MM.1S (cell line): Measurements from ENCODE around the gene ABCC1.

Experiments
- DNase-seq: peaks from one replicate; pipeline ENCODE4 v3.0.0-alpha.2; 2015
- H2AFZ ChIP-seq: fragments of 300-600 bp; sonication (generic); 2 replicates; pipeline ENCODE4 v1.6.0; 2016; ENCODE audit warnings: antibody characterized with exemption, low read length
- H3F3A ChIP-seq: fragments of 300-600 bp; sonication (generic); 2 replicates; pipeline ENCODE4 v1.6.1; 2016; ENCODE audit warnings: mild to moderate bottlenecking, antibody characterized with exemption, low read length, moderate library complexity, mixed read lengths; ENCODE audit not compliant: insufficient read depth
- H3K27ac ChIP-seq: fragments of 300-600 bp; sonication (generic); 2 replicates; pipeline ENCODE4 v1.5.1; 2016; ENCODE audit warnings: mild to moderate bottlenecking, low read length
- H3K27me3 ChIP-seq: fragments of 300-600 bp; sonication (generic); replicated peaks from 2 replicates; pipeline ENCODE4 v1.6.0; 2016; ENCODE audit warnings: low read length; ENCODE audit not compliant: insufficient read depth
- H3K36me3 ChIP-seq: fragments of 300-600 bp; sonication (generic); replicated peaks from 2 replicates; pipeline ENCODE4 v1.6.1; 2016; ENCODE audit warnings: mild to moderate bottlenecking, low read length, mixed read lengths; ENCODE audit not compliant: insufficient read depth
- H3K4me1 ChIP-seq: fragments of 300-600 bp; sonication (generic); 2 replicates; pipeline ENCODE4 v1.6.1; 2016; ENCODE audit warnings: low read length, mixed read lengths
- H3K4me2 ChIP-seq: fragments of 300-600 bp; sonication (generic); 2 replicates; pipeline ENCODE4 v1.6.0; 2016; ENCODE audit warnings: low read depth, low read length
- H3K4me3 ChIP-seq: fragments of 300-600 bp; sonication (generic); 2 replicates; pipeline ENCODE4 v1.5.1; 2016; ENCODE audit warnings: low read length, mixed read lengths
- H3K79me2 ChIP-seq: fragments of 300-600 bp; sonication (generic); 2 replicates; pipeline ENCODE4 v1.6.1; 2016; ENCODE audit warnings: mixed run types, low read length, mixed read lengths
- H3K9ac ChIP-seq: fragments of 300-600 bp; sonication (generic); 2 replicates; pipeline ENCODE4 v1.6.1; 2016; ENCODE audit warnings: low read length, mixed read lengths
- H3K9me2 ChIP-seq: fragments of 300-600 bp; sonication (generic); replicated peaks from 2 replicates; pipeline ENCODE4 v1.6.1; 2016; ENCODE audit warnings: mild to moderate bottlenecking, low read length, mixed read lengths; ENCODE audit not compliant: insufficient read depth
- H3K9me3 ChIP-seq: fragments of 300-600 bp; sonication (generic); replicated peaks from 2 replicates; pipeline ENCODE4 v1.6.1; 2016; ENCODE audit warnings: mild to moderate bottlenecking, low read length, mixed read lengths; ENCODE audit not compliant: insufficient read depth
- H4K20me1 ChIP-seq: fragments of 300-600 bp; sonication (generic); 2 replicates; pipeline ENCODE4 v1.6.1; 2016; ENCODE audit warnings: mild to moderate bottlenecking, low read length, moderate library complexity, mixed read lengths; ENCODE audit not compliant: insufficient read depth
- EZH2 ChIP-seq: fragments of 300-600 bp; sonication (generic); optimal IDR thresholded peaks from 2 replicates; pipeline ENCODE3; 2017; ENCODE audit warnings: low read depth, mild to moderate bottlenecking, antibody characterized with exemption, low read length, mixed read lengths
- EZH2phosphoT487 ChIP-seq: fragments of 300-600 bp; sonication (generic); IDR thresholded peaks from 2 replicates; pipeline ENCODE4 v1.6.1; 2018; ENCODE audit warnings: antibody characterized with exemption, low read length
- TF ChIP-seq, protein P1 (sequence below): fragments of 300-600 bp; sonication (generic); IDR thresholded peaks from 2 replicates; pipeline ENCODE4 v1.5.1; 2016; ENCODE audit warnings: antibody characterized with exemption, low read length, mixed read lengths

Gene ABCC1

DNA sequence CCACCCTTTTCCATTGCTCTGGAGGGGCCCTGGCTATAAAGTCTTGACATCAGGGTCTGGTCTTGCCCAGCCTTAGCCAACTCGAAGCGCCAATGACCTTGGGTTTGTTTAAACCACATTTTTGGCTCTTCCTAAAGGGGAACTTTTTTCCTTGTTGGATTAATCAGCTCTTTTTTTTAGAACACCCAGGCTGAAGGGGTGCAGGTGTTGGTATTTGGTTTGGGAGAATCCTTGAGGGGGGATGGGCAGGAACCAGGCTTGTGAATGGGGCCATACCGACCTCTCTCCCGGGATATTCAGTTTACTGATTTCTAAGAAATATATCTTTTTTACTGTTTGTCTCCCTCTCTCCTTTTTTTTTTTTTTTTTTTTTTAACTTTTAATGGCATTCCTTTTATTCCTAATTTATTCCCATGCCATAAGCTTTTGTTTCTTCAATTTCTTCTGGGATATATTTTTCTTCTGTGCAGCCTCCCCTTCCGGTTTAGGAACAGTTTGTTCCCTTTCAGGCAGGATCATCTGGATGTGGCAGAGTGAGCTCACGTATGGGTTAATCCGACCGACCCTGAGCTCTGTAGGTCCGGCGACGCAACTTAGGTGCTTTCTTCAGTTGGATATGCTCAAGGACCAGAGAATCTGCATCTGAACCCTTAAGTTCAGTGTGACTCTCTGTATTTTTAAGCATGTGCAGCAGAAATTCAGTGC lies 144.4 kb downstream of the ABCC1 start:
- Histone ChIP-seq H3K4me2 (no peak overlapping the region), H3K9me2 (no peaks in the 10 kb centered on the region), H2AFZ (no peak overlapping the region), H3K4me3 (no peak overlapping the region), H3K79me2 (no peaks in the 10 kb centered on the region), H3K4me1 (no peaks in the 10 kb centered on the region), H3F3A (no peaks in the 10 kb centered on the region), H3K27me3 (no peaks in the 10 kb centered on the region), H3K9me3 (no peaks in the 10 kb centered on the region), H4K20me1 (no peaks in the 10 kb centered on the region), H3K9ac (no peak overlapping the region), H3K27ac (no peak overlapping the region), H3K36me3 (no peaks in the 10 kb centered on the region)
- TF ChIP-seq EZH2phosphoT487 (no peak), EZH2 (no peak)
- TF ChIP-seq, protein P1, sequence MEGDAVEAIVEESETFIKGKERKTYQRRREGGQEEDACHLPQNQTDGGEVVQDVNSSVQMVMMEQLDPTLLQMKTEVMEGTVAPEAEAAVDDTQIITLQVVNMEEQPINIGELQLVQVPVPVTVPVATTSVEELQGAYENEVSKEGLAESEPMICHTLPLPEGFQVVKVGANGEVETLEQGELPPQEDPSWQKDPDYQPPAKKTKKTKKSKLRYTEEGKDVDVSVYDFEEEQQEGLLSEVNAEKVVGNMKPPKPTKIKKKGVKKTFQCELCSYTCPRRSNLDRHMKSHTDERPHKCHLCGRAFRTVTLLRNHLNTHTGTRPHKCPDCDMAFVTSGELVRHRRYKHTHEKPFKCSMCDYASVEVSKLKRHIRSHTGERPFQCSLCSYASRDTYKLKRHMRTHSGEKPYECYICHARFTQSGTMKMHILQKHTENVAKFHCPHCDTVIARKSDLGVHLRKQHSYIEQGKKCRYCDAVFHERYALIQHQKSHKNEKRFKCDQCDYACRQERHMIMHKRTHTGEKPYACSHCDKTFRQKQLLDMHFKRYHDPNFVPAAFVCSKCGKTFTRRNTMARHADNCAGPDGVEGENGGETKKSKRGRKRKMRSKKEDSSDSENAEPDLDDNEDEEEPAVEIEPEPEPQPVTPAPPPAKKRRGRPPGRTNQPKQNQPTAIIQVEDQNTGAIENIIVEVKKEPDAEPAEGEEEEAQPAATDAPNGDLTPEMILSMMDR: no peak
- no peak for DNase-seq

GRCh38 chr16:16095646-16096045 lies 146.2 kb downstream of the ABCC1 start:
- H4K20me1 ChIP-seq: no peaks in the 10 kb centered on the region
- no peak overlapping the region for H3K4me2 ChIP-seq
- no peak overlapping the region for H3K4me3 ChIP-seq
- no peak overlapping the region for H2AFZ ChIP-seq
- no peaks in the 10 kb centered on the region for H3K4me1 ChIP-seq
- no peaks in the 10 kb centered on the region for H3K9me2 ChIP-seq
- no peak overlapping the region for H3K9ac ChIP-seq
- no peak overlapping the region for H3K27ac ChIP-seq
- no peaks in the 10 kb centered on the region for H3K36me3 ChIP-seq
- H3K9me3 ChIP-seq: no peaks in the 10 kb centered on the region
- TF ChIP-seq, protein P1: no peak
- no peak for TF ChIP-seq EZH2phosphoT487
- TF ChIP-seq EZH2: no peak
- H3K27me3 ChIP-seq: no peaks in the 10 kb centered on the region
- H3K79me2 ChIP-seq: no peaks in the 10 kb centered on the region
- DNase-seq: no peak
- no peaks in the 10 kb centered on the region for H3F3A ChIP-seq

DNA sequence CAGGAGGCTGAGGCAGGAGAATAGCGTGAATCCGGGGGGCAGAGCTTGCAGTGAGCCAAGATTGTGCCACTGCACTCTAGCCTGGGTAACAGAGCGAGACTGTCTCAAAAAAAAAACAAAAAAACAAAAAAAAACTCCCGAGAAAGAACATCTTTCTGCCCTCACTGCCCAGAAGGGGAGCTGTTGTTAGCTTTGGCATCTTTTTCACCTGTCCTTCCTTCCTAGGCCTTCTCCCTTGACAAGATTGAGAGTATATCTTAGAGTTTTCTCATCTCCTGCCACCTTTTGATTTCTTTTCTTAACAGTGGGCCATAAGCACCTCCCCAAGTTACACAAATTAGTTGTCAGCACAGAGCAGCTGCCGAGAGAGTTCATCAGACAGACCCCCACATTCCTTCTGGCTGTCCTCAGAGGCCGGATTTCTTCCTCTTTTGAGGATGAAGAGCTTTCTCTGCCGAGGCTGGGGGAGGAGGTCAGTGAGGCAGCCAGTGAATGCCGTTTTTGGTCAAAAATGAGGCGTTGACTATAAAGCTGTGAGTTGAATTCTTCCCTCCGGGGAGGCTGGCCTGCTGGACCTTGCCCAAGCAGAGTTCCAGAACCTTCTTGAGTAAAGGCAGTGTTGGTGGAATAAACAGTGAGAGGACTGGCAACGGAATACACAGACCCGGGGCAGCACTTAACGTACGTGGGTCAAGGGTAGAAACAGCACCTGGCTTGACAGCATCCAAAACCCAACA lies 146.9 kb downstream of the ABCC1 start:
- Histone ChIP-seq H3K9me3 (no peaks in the 10 kb centered on the region), H3K36me3 (no peaks in the 10 kb centered on the region), H2AFZ (no peak overlapping the region), H3K4me3 (no peak overlapping the region), H3K79me2 (no peaks in the 10 kb centered on the region), H4K20me1 (no peaks in the 10 kb centered on the region), H3K4me1 (no peaks in the 10 kb centered on the region), H3K27ac (no peak overlapping the region), H3F3A (no peaks in the 10 kb centered on the region), H3K27me3 (no peaks in the 10 kb centered on the region), H3K9ac (no peak overlapping the region), H3K4me2 (no peak overlapping the region), H3K9me2 (no peaks in the 10 kb centered on the region)
- no peak for DNase-seq
- TF ChIP-seq EZH2phosphoT487 (no peak), EZH2 (no peak)
- TF ChIP-seq, protein P1: no peak
